ENCODE measurements around the gene ACD. TPM values are rescaled to one million over a fixed set of nuclear protein-coding genes. Genes with fewer than 3 reads are reported as not detected.

Gene ACD
- total and polyA plus RNA-seq, 2 of the 4 experiments (the other 2 are of a cell fraction), result 15.6 to 31.1 TPM

- ATAC-seq (ENCODE audit: low read depth) (no peak), DNase-seq (no peak)
- H3K27ac ChIP-seq (ENCODE audit: insufficient read depth, low read length), result no peak overlapping the region
- no peak overlapping the region for H3K18ac ChIP-seq (ENCODE audit: low read depth, low read length)
- TF ChIP-seq, protein P1, sequence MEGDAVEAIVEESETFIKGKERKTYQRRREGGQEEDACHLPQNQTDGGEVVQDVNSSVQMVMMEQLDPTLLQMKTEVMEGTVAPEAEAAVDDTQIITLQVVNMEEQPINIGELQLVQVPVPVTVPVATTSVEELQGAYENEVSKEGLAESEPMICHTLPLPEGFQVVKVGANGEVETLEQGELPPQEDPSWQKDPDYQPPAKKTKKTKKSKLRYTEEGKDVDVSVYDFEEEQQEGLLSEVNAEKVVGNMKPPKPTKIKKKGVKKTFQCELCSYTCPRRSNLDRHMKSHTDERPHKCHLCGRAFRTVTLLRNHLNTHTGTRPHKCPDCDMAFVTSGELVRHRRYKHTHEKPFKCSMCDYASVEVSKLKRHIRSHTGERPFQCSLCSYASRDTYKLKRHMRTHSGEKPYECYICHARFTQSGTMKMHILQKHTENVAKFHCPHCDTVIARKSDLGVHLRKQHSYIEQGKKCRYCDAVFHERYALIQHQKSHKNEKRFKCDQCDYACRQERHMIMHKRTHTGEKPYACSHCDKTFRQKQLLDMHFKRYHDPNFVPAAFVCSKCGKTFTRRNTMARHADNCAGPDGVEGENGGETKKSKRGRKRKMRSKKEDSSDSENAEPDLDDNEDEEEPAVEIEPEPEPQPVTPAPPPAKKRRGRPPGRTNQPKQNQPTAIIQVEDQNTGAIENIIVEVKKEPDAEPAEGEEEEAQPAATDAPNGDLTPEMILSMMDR (conservative IDR thresholded peaks at IDR 0.05; ENCODE audit: low read depth, low read length), result no peak
- TF ChIP-seq CEBPB (IDR thresholded peaks at IDR 0.05; ENCODE audit: low read depth, low read length) (no peak), BHLHE40 (IDR thresholded peaks at IDR 0.05; ENCODE audit: low read depth, low read length) (no peak), NFE2L2 (IDR thresholded peaks at IDR 0.05; ENCODE audit: low read depth, low read length) (no peak), RCOR1 (IDR thresholded peaks at IDR 0.05; ENCODE audit: insufficient replicate concordance, low read length) (no peak), MXI1 (IDR thresholded peaks at IDR 0.05; ENCODE audit: borderline replicate concordance, low read depth, low read length) (no peak), SMC3 (IDR thresholded peaks at IDR 0.05; ENCODE audit: low read depth, low read length) (no peak), RAD21 (IDR thresholded peaks at IDR 0.05; ENCODE audit: low read length) (no peak), FOS (IDR thresholded peaks at IDR 0.05; ENCODE audit: low read depth, low read length) (no peak), USF2 (IDR thresholded peaks at IDR 0.05; ENCODE audit: low read depth, low read length) (no peak), MAFK (IDR thresholded peaks at IDR 0.05; ENCODE audit: low read depth, low read length) (no peak), RFX5 (IDR thresholded peaks at IDR 0.05; ENCODE audit: low read depth, low read length) (no peak), POLR2A (IDR thresholded peaks at IDR 0.05; ENCODE audit: low read depth, low read length) (no peak), MAZ (IDR thresholded peaks at IDR 0.05; ENCODE audit: borderline replicate concordance, low read depth, low read length) (no peak), CHD1 (IDR thresholded peaks at IDR 0.05; ENCODE audit: low read depth, low read length) (no peak)
- TF ChIP-seq, protein P2, sequence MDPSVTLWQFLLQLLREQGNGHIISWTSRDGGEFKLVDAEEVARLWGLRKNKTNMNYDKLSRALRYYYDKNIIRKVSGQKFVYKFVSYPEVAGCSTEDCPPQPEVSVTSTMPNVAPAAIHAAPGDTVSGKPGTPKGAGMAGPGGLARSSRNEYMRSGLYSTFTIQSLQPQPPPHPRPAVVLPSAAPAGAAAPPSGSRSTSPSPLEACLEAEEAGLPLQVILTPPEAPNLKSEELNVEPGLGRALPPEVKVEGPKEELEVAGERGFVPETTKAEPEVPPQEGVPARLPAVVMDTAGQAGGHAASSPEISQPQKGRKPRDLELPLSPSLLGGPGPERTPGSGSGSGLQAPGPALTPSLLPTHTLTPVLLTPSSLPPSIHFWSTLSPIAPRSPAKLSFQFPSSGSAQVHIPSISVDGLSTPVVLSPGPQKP (IDR thresholded peaks at IDR 0.05; ENCODE audit: borderline replicate concordance, low read depth, low read length), result no peak
- peaks cover 74% of the 10 kb centered on the region for H3K27me3 ChIP-seq (ENCODE audit: control insufficient read depth, insufficient read depth, low read length)
- H3K56ac ChIP-seq (ENCODE audit: extremely low read depth, insufficient read depth, low read length), result no peak overlapping the region
- H2BK20ac ChIP-seq (ENCODE audit: low read depth, low read length), result no peak overlapping the region
- no peak overlapping the region for H4K8ac ChIP-seq (ENCODE audit: low read depth in 2 of 2, low read length in 2 of 2)
- no peak overlapping the region for H2BK120ac ChIP-seq (ENCODE audit: low read depth, low read length)
- no peak overlapping the region for H4K91ac ChIP-seq (ENCODE audit: insufficient read depth, low read depth, low read length)
- H2AK5ac ChIP-seq (ENCODE audit: low read depth, low read length), result no peak overlapping the region
- H3K9ac ChIP-seq (ENCODE audit: low read depth, low read length), result no peak overlapping the region
- H3K23ac ChIP-seq (ENCODE audit: low read depth, low read length), result no peak overlapping the region
- no peaks in the 10 kb centered on the region for H3K36me3 ChIP-seq (ENCODE audit: control insufficient read depth, insufficient read depth, low read length)
- peaks cover 9% of the 10 kb centered on the region for H4K20me1 ChIP-seq (ENCODE audit: insufficient read depth, low read length)
- no peak overlapping the region for H3K14ac ChIP-seq (replicated peaks; ENCODE audit: low read depth, low read length)
- H3K4me2 ChIP-seq (ENCODE audit: low read depth, low read length), result no peak overlapping the region; the same call in 1 of the 2 replicates
- no peak overlapping the region for H2BK5ac ChIP-seq (ENCODE audit: low read depth, low read length, poor library complexity, severe bottlenecking)
- no peak overlapping the region for H3K4me3 ChIP-seq (ENCODE audit: insufficient read depth, low read depth, low read length)
- POLR2A ChIA-PET (ENCODE audit: unreplicated experiment), result interaction anchor here (0.6 kb wide), 1 partner anchor 128 kb away, joined by 13 read pairs; no protein-coding TSS in a partner anchor
- intact Hi-C loops (cut with micrococcal nuclease) (no loop called here), dilution Hi-C loops (cut with HindIII; ENCODE audit: low sequenced_read_pairs, unreplicated experiment) (no loop called here), in situ Hi-C loops (cut with MboI; ENCODE audit: low sequenced_read_pairs) (no loop called here)
- H3K79me1 ChIP-seq (ENCODE audit: low read depth in 1 of 2, low read length in 2 of 2), result no peaks in the 10 kb centered on the region
- no peak overlapping the region for H4K5ac ChIP-seq (ENCODE audit: low read depth, low read length)
- H2AFZ ChIP-seq (replicated peaks; ENCODE audit: low read length, poor library complexity), result peak overlapping the region; percentile 32
- no peaks in the 10 kb centered on the region for H3K9me3 ChIP-seq (ENCODE audit: control insufficient read depth, insufficient read depth, low read length)
- H2AK9ac ChIP-seq (replicated peaks; ENCODE audit: low read depth, low read length, poor library complexity), result peak overlapping the region; percentile 55
- H2BK15ac ChIP-seq (ENCODE audit: low read depth, low read length), result no peak overlapping the region
- H3K9me1 ChIP-seq (ENCODE audit: insufficient read depth, low read length), result no peaks in the 10 kb centered on the region
- CTCF ChIA-PET, result interaction anchor here (0.7 to 1.1 kb wide), 2 partner anchors 19 to 128 kb away, joined by 3 to 4 read pairs; no protein-coding TSS in a partner anchor
- H3K4ac ChIP-seq (ENCODE audit: low read depth, low read length), result no peak overlapping the region
- no TSS peak for BruUV-seq (replicated peaks)
- 5% methylated on average over 18 of the region's 34 CpGs; no CpG with 5 or more reads in 1 of the 2 experiments for WGBS, 2 experiments (ENCODE audit: extremely low coverage in 2 of 2, insufficient read length in 1 of 2)
- peaks cover 4% of the 10 kb centered on the region; the same call in 1 of the 2 replicates for H3K4me1 ChIP-seq (ENCODE audit: control insufficient read depth, insufficient read depth, low read length)
Measured at GRCh38 chr16:67649494-67649931, 10.5 kb downstream of the ACD start.

Data from IMR-90 (cell line).